ENCODE measurements around the gene FAM135A. TPM values are rescaled to one million over a fixed set of nuclear protein-coding genes. Genes with fewer than 3 reads are reported as not detected.

Gene FAM135A
- total RNA-seq, 1 donor = 16.3 TPM

- peaks cover 14% of the 10 kb centered on the region for H3K4me1 ChIP-seq (ENCODE audit: insufficient read depth, low read length)
These were observed 825 bp upstream of the FAM135A start for GRCh38 chr6:70412252-70413113.

GRCh38 chr6:70413992-70414494, 735 bp downstream of the FAM135A start:
- Histone ChIP-seq H3K79me2 (ENCODE audit: insufficient read depth, low read length) (no peaks in the 10 kb centered on the region), H3K4me2 (ENCODE audit: insufficient read depth, low read length) (peak overlapping the region; percentile 88), H4K20me1 (ENCODE audit: insufficient read depth, low read length) (no peaks in the 10 kb centered on the region), H3K27ac (ENCODE audit: low read depth, low read length) (peak overlapping the region; percentile 78), H3K9me3 (ENCODE audit: low read depth, low read length) (no peaks in the 10 kb centered on the region), H3K27me3 (ENCODE audit: insufficient read depth, low read length) (no peaks in the 10 kb centered on the region), H3K36me3 (ENCODE audit: insufficient read depth, low read length) (no peaks in the 10 kb centered on the region), H3K4me1 (ENCODE audit: insufficient read depth, low read length) (peaks cover 14% of the 10 kb centered on the region), H2AFZ (ENCODE audit: low read length) (peak overlapping the region; percentile 100), H3K4me3 (ENCODE audit: insufficient read depth, low read length) (peak overlapping the region; percentile 97)
- TF ChIP-seq CTCF (IDR thresholded peaks at IDR 0.05; ENCODE audit: extremely low read depth, low read depth, low read length) = no peak
- peak; percentile 65 for DNase-seq (ENCODE audit: insufficient read length, low spot score, missing footprints)

More at GRCh38 chr6:70412252-70413113, 825 bp upstream of the FAM135A start:
- Histone ChIP-seq H3K4me3 (ENCODE audit: insufficient read depth, low read length) (peak overlapping the region; percentile 97), H3K27me3 (ENCODE audit: insufficient read depth, low read length) (no peaks in the 10 kb centered on the region), H3K9me3 (ENCODE audit: low read depth, low read length) (no peaks in the 10 kb centered on the region), H3K27ac (ENCODE audit: low read depth, low read length) (peak overlapping the region; percentile 78), H3K36me3 (ENCODE audit: insufficient read depth, low read length) (no peaks in the 10 kb centered on the region), H3K79me2 (ENCODE audit: insufficient read depth, low read length) (no peaks in the 10 kb centered on the region), H2AFZ (ENCODE audit: low read length) (peak overlapping the region; percentile 100), H4K20me1 (ENCODE audit: insufficient read depth, low read length) (no peaks in the 10 kb centered on the region), H3K4me2 (ENCODE audit: insufficient read depth, low read length) (peak overlapping the region; percentile 88)
- DNase-seq (ENCODE audit: insufficient read length, low spot score, missing footprints) = peak; percentile 27
- TF ChIP-seq CTCF (IDR thresholded peaks at IDR 0.05; ENCODE audit: extremely low read depth, low read depth, low read length) = no peak

- Histone ChIP-seq H3K36me3 (ENCODE audit: insufficient read depth, low read length) (no peaks in the 10 kb centered on the region), H2AFZ (ENCODE audit: low read length) (peak overlapping the region; percentile 100), H3K27ac (ENCODE audit: low read depth, low read length) (no peak overlapping the region), H3K27me3 (ENCODE audit: insufficient read depth, low read length) (no peaks in the 10 kb centered on the region), H3K4me3 (ENCODE audit: insufficient read depth, low read length) (no peak overlapping the region), H3K4me1 (ENCODE audit: insufficient read depth, low read length) (peaks cover 14% of the 10 kb centered on the region), H4K20me1 (ENCODE audit: insufficient read depth, low read length) (no peaks in the 10 kb centered on the region), H3K79me2 (ENCODE audit: insufficient read depth, low read length) (no peaks in the 10 kb centered on the region), H3K4me2 (ENCODE audit: insufficient read depth, low read length) (peak overlapping the region; percentile 88), H3K9me3 (ENCODE audit: low read depth, low read length) (no peaks in the 10 kb centered on the region)
- no peak for DNase-seq (ENCODE audit: insufficient read length, low spot score, missing footprints)
- TF ChIP-seq CTCF (IDR thresholded peaks at IDR 0.05; ENCODE audit: extremely low read depth, low read depth, low read length) = no peak
These were observed 1.5 kb downstream of the FAM135A start for GRCh38 chr6:70414813-70415212.

- H3K79me2 ChIP-seq (ENCODE audit: insufficient read depth, low read length) = no peaks in the 10 kb centered on the region
- peaks cover 14% of the 10 kb centered on the region for H3K4me1 ChIP-seq (ENCODE audit: insufficient read depth, low read length)
- no peaks in the 10 kb centered on the region for H3K36me3 ChIP-seq (ENCODE audit: insufficient read depth, low read length)
- DNase-seq (ENCODE audit: insufficient read length, low spot score, missing footprints) = no peak
- no peaks in the 10 kb centered on the region for H3K27me3 ChIP-seq (ENCODE audit: insufficient read depth, low read length)
- H3K4me2 ChIP-seq (ENCODE audit: insufficient read depth, low read length) = no peak overlapping the region
- TF ChIP-seq CTCF (IDR thresholded peaks at IDR 0.05; ENCODE audit: extremely low read depth, low read depth, low read length) = no peak
- H4K20me1 ChIP-seq (ENCODE audit: insufficient read depth, low read length) = no peaks in the 10 kb centered on the region
- no peak overlapping the region for H3K27ac ChIP-seq (ENCODE audit: low read depth, low read length)
- H2AFZ ChIP-seq (ENCODE audit: low read length) = no peak overlapping the region
- H3K9me3 ChIP-seq (ENCODE audit: low read depth, low read length) = no peaks in the 10 kb centered on the region
- H3K4me3 ChIP-seq (ENCODE audit: insufficient read depth, low read length) = no peak overlapping the region
These were observed 1.9 kb downstream of the FAM135A start for GRCh38 chr6:70415247-70415646.

Measured in osteoblast (primary cell).